Mesendoderm (in vitro differentiated cells): Measurements from ENCODE around the gene CCDC30.

ENCODE experiments used
- DNase-seq: peaks from one replicate; pipeline ENCODE4 v3.0.0; 2013
- H2AK5ac ChIP-seq: 2 replicates; pipeline ENCODE4 v1.6.1; 2013; ENCODE audit warnings: low read length, inconsistent platforms
- H2BK120ac ChIP-seq: 2 replicates; pipeline ENCODE4 v1.6.1; 2013; ENCODE audit warnings: low read depth, mild to moderate bottlenecking, low read length, moderate library complexity, mixed read lengths
- H2BK15ac ChIP-seq: replicated peaks from 2 replicates; pipeline ENCODE4 v1.6.1; 2013; ENCODE audit warnings: low read depth, mild to moderate bottlenecking, moderate library complexity
- H2BK5ac ChIP-seq: 2 replicates; pipeline ENCODE4 v1.6.1; 2013; ENCODE audit warnings: low read length, inconsistent platforms
- H3K18ac ChIP-seq: 2 replicates; pipeline ENCODE4 v1.6.1; 2013; ENCODE audit warnings: mild to moderate bottlenecking, low read length, mixed read lengths
- H3K23ac ChIP-seq: one replicate; pipeline ENCODE4 v1.6.1; 2013; ENCODE audit warnings: low read length
- H3K27ac ChIP-seq: 2 replicates; pipeline ENCODE4 v1.5.1; 2013; ENCODE audit warnings: low read depth, mild to moderate bottlenecking, inconsistent platforms, low read length, moderate library complexity
- H3K27me3 ChIP-seq: 2 replicates; pipeline ENCODE4 v1.6.1; 2013; ENCODE audit warnings: low read length, control low read depth, mild to moderate bottlenecking, inconsistent platforms; ENCODE audit not compliant: insufficient read depth, poor library complexity
- H3K36me3 ChIP-seq: 2 replicates; pipeline ENCODE4 v1.6.1; 2013; ENCODE audit warnings: low read length, inconsistent platforms; ENCODE audit not compliant: control insufficient read depth, insufficient read depth
- H3K4ac ChIP-seq: one replicate; pipeline ENCODE4 v1.6.1; 2013; ENCODE audit warnings: low read depth, mild to moderate bottlenecking, low read length, moderate library complexity
- H3K4me1 ChIP-seq: 2 replicates; pipeline ENCODE4 v1.6.1; 2013; ENCODE audit warnings: low read depth, low read length, inconsistent platforms; ENCODE audit not compliant: control insufficient read depth
- H3K4me2 ChIP-seq: 2 replicates; pipeline ENCODE4 v1.6.1; 2013; ENCODE audit warnings: low read length
- H3K4me3 ChIP-seq: 2 replicates; pipeline ENCODE4 v1.5.1; 2013; ENCODE audit warnings: mild to moderate bottlenecking, low read length
- H3K56ac ChIP-seq: one replicate; pipeline ENCODE4 v1.6.1; 2013; ENCODE audit warnings: low read length
- H3K79me1 ChIP-seq: 2 replicates; pipeline ENCODE4 v1.6.1; 2013; ENCODE audit warnings: low read length, inconsistent platforms
- H3K79me2 ChIP-seq: 2 replicates; pipeline ENCODE4 v1.6.1; 2013; ENCODE audit warnings: mild to moderate bottlenecking, low read length; ENCODE audit not compliant: control insufficient read depth, insufficient read depth
- H3K9ac ChIP-seq: 2 replicates; pipeline ENCODE4 v1.6.1; 2013; ENCODE audit warnings: low read length, inconsistent platforms
- H4K5ac ChIP-seq: one replicate; pipeline ENCODE4 v1.6.1; 2013; ENCODE audit warnings: low read length
- H4K8ac ChIP-seq: one replicate; pipeline ENCODE4 v1.6.1; 2013; ENCODE audit warnings: low read depth, mild to moderate bottlenecking, control low read depth, low read length, moderate library complexity
- WGBS: extraction: QIAGEN DNeasy Blood & Tissue Kit; methylation state at CpG from one replicate; pipeline ENCODE4 v1.1.7; 2013; ENCODE audit warnings: low lambda C conversion rate, missing lambda C conversion rate; ENCODE audit not compliant: insufficient coverage; ENCODE audit errors: extremely low coverage; 5-methylcytosine and 5-hydroxymethylcytosine counted together

Gene CCDC30

DNA sequence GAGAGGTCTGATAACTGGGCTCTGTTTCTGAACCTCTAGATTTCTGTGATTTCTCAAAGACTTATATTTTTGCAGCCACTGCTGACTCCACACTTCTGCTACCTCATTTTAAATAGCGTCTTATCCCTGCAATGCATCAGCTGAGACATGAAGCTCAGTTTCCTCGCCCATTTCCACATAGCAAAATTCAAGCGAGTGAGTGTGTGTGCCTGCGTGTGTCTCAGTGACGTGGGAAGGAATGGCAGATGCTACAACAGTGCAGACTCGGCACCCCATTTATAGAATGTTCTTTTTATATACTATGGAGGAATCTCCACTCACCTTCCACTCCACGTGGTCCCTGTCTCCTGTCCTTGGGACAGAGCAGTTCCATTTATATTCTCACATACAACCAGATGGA, 43.0 kb upstream of the CCDC30 start:
- Histone ChIP-seq H2BK5ac (no peak overlapping the region), H2AK5ac (no peak overlapping the region), H3K4me1 (no peaks in the 10 kb centered on the region), H3K36me3 (no peaks in the 10 kb centered on the region), H3K23ac (no peak overlapping the region), H3K27ac (no peak overlapping the region), H2BK120ac (no peak overlapping the region), H3K79me2 (no peaks in the 10 kb centered on the region), H4K8ac (no peak overlapping the region), H3K4me2 (no peak overlapping the region), H3K9ac (no peak overlapping the region), H3K18ac (no peak overlapping the region), H2BK15ac (no peak overlapping the region), H3K56ac (no peak overlapping the region), H3K79me1 (no peaks in the 10 kb centered on the region), H3K4ac (no peak overlapping the region), H3K4me3 (no peak overlapping the region), H3K27me3 (no peaks in the 10 kb centered on the region), H4K5ac (no peak overlapping the region)
- no peak for DNase-seq
- no CpG with 5 or more reads among the region's 7 CpGs for WGBS

DNA sequence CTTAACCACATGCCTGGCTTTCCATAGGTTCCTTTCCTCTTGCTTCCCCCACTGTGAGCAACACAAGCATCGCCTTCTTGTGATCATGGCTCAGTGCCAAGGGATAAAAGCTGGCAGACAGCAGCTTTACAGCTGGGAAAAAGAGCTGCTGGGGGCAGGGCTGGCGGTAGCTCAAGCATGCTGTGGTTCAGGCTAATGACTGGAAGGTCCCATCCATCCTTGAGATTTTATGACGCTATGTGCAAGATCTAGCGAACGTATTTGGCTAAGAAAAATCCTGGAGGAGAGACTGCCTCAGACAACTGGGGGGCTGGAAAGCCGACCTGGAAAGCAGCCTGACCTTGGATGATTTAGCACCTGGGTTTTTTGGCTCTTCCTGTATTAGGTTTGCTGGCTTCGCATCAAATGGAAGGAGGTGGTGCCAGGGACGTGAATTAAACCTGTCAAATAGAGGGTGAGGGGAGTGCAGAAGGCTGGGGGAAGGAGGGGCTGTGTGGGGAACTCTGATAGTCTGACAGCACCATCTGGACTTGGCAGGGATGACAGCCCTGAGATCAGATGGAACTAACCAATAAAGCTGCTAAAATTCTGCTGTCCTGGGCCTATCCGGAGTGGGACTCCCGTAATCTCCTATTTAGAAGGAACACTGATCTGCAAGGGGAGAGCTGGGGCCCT, 42.0 kb upstream of the CCDC30 start:
- no peaks in the 10 kb centered on the region for H3K4me1 ChIP-seq
- H3K4ac ChIP-seq, result no peak overlapping the region
- no peak overlapping the region for H3K27ac ChIP-seq
- H3K9ac ChIP-seq, result no peak overlapping the region
- no peak overlapping the region for H4K8ac ChIP-seq
- no peaks in the 10 kb centered on the region for H3K27me3 ChIP-seq
- H3K79me2 ChIP-seq, result no peaks in the 10 kb centered on the region
- no peaks in the 10 kb centered on the region for H3K36me3 ChIP-seq
- H3K18ac ChIP-seq, result no peak overlapping the region
- no peaks in the 10 kb centered on the region for H3K79me1 ChIP-seq
- H3K23ac ChIP-seq, result no peak overlapping the region
- H2AK5ac ChIP-seq, result no peak overlapping the region
- H2BK15ac ChIP-seq, result no peak overlapping the region
- no peak overlapping the region for H3K56ac ChIP-seq
- H4K5ac ChIP-seq, result no peak overlapping the region
- H2BK5ac ChIP-seq, result no peak overlapping the region
- no peak for DNase-seq
- no peak overlapping the region for H3K4me2 ChIP-seq
- H3K4me3 ChIP-seq, result no peak overlapping the region
- no CpG with 5 or more reads among the region's 10 CpGs for WGBS
- H2BK120ac ChIP-seq, result no peak overlapping the region

DNA sequence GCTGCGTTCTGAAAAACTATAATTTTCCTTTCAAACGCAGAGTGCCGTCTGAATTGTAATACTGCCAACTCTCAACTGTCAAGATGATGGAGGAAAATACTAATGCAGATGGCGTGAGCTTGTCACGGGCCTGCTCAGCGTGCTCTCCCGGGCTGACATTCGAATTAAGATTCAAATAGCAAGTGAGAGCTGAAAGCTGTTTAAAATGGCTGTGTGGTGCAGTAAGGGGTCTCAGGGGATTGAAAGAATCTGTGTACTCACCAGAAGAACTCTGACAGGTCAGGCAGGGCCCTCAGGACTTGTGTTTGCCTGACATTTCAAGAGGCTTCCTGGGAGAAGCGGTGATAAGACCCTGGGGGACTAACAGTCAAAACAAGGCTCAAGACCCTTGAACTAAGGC, 40.3 kb upstream of the CCDC30 start:
- no peak overlapping the region for H4K5ac ChIP-seq
- WGBS, result no CpG with 5 or more reads among the region's 9 CpGs
- no peak overlapping the region for H3K23ac ChIP-seq
- H3K27me3 ChIP-seq, result no peaks in the 10 kb centered on the region
- H2BK120ac ChIP-seq, result no peak overlapping the region
- no peak overlapping the region for H3K27ac ChIP-seq
- no peaks in the 10 kb centered on the region for H3K79me2 ChIP-seq
- H3K56ac ChIP-seq, result no peak overlapping the region
- H3K9ac ChIP-seq, result no peak overlapping the region
- no peaks in the 10 kb centered on the region for H3K36me3 ChIP-seq
- H3K4me2 ChIP-seq, result no peak overlapping the region
- no peak overlapping the region for H3K4ac ChIP-seq
- DNase-seq, result no peak
- H2BK15ac ChIP-seq, result no peak overlapping the region
- H4K8ac ChIP-seq, result no peak overlapping the region
- no peaks in the 10 kb centered on the region for H3K4me1 ChIP-seq
- no peak overlapping the region for H3K18ac ChIP-seq
- no peaks in the 10 kb centered on the region for H3K79me1 ChIP-seq
- H3K4me3 ChIP-seq, result no peak overlapping the region
- H2BK5ac ChIP-seq, result no peak overlapping the region
- no peak overlapping the region for H2AK5ac ChIP-seq

DNA sequence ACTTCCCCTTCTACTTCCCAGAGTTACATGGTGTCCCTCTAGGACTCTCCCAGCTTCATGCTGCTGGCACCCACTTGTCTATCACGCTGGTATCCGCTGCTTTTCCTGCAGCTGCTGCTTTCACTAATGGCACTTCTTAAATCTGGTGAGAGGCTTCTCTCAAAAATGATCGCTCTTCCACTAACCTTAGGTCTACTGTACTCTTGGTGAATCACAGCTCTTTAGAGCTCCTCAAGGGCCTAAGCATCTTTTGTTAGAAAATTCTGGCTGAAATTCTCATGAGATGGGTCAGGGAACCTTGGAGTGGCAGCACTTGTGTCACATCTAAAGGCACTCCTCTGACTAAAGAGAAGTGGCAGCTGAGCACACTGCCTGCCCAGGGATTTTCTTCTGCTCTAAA, 39.4 kb upstream of the CCDC30 start:
- Histone ChIP-seq H3K4me1 (no peaks in the 10 kb centered on the region), H4K5ac (no peak overlapping the region), H2BK5ac (no peak overlapping the region), H2BK120ac (no peak overlapping the region), H3K9ac (no peak overlapping the region), H3K4ac (no peak overlapping the region), H2BK15ac (no peak overlapping the region), H2AK5ac (no peak overlapping the region), H3K4me3 (no peak overlapping the region), H4K8ac (no peak overlapping the region), H3K18ac (no peak overlapping the region), H3K79me2 (no peaks in the 10 kb centered on the region), H3K23ac (no peak overlapping the region), H3K27me3 (no peaks in the 10 kb centered on the region), H3K79me1 (no peaks in the 10 kb centered on the region), H3K4me2 (no peak overlapping the region), H3K27ac (no peak overlapping the region), H3K36me3 (no peaks in the 10 kb centered on the region), H3K56ac (no peak overlapping the region)
- DNase-seq, result no peak
- WGBS, result no CpG with 5 or more reads among the region's 3 CpGs

DNA sequence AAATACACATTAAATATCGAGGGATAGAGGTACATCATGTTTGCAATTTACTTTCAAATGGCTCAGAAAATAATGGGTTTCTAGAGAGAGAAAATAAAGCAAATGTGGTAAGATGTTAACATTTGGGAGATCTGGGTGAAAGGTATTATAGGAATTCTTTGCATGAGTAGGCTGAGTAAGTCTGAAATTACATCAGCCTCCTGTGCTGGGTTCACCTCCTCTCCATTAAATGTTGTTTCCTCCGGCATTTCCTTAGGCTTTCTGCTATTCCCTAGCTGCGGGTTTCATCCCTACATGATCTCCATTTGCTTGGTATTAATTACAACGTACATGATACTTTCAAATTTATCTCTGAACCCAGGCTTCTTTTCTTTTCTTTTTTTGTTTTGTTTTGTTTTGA, 38.9 kb upstream of the CCDC30 start:
- H2BK15ac ChIP-seq, result no peak overlapping the region
- H3K23ac ChIP-seq, result no peak overlapping the region
- no peak overlapping the region for H4K8ac ChIP-seq
- no peak overlapping the region for H3K4ac ChIP-seq
- no peak overlapping the region for H3K4me2 ChIP-seq
- no peaks in the 10 kb centered on the region for H3K36me3 ChIP-seq
- H2AK5ac ChIP-seq, result no peak overlapping the region
- no peaks in the 10 kb centered on the region for H3K79me2 ChIP-seq
- H4K5ac ChIP-seq, result no peak overlapping the region
- H3K27me3 ChIP-seq, result no peaks in the 10 kb centered on the region
- no peak overlapping the region for H3K56ac ChIP-seq
- H3K4me1 ChIP-seq, result no peaks in the 10 kb centered on the region
- no peak overlapping the region for H3K18ac ChIP-seq
- WGBS, result no CpG with 5 or more reads among the region's 4 CpGs
- no peak overlapping the region for H2BK120ac ChIP-seq
- DNase-seq, result no peak
- no peak overlapping the region for H3K4me3 ChIP-seq
- no peak overlapping the region for H2BK5ac ChIP-seq
- no peak overlapping the region for H3K27ac ChIP-seq
- no peaks in the 10 kb centered on the region for H3K79me1 ChIP-seq
- no peak overlapping the region for H3K9ac ChIP-seq

DNA sequence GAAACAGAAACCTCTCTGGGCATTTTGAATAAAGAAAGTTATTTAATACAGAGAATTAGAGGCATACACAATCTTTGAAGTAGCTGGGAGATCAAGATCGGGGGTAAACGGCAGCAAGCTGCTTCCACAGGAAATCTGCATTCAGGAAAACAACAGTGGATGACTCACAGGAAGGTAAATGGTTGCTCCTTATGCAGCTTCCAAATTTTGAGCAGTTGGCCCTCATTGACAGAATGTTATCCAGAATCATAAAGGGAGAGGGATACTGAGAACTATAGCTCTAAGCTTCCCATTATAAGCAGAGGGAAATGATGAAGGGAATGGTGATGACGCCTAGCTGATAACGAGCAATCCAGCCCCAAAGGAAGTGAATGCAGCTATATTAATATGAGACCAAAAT, 35.8 kb upstream of the CCDC30 start:
- Histone ChIP-seq H3K18ac (peak overlapping the region; percentile 39), H3K79me1 (no peaks in the 10 kb centered on the region), H2AK5ac (no peak overlapping the region), H2BK5ac (no peak overlapping the region), H4K5ac (no peak overlapping the region), H3K4ac (no peak overlapping the region), H3K4me3 (no peak overlapping the region), H4K8ac (no peak overlapping the region), H3K4me1 (no peaks in the 10 kb centered on the region), H3K56ac (no peak overlapping the region), H3K27ac (no peak overlapping the region), H3K27me3 (no peaks in the 10 kb centered on the region), H3K23ac (no peak overlapping the region), H2BK15ac (no peak overlapping the region), H2BK120ac (no peak overlapping the region), H3K79me2 (no peaks in the 10 kb centered on the region), H3K4me2 (no peak overlapping the region), H3K36me3 (no peaks in the 10 kb centered on the region), H3K9ac (no peak overlapping the region)
- WGBS, result no CpG with 5 or more reads among the region's 4 CpGs
- DNase-seq, result peak; percentile 30
